SKM-1 treated with dmso at 0.1 percent for 144 hours (cell line): ENCODE data around the gene GRIK4.

Experiments
- DNase-seq: peaks from one replicate; lab custom pipeline; 2025; ENCODE audit not compliant: unreplicated experiment; lab: John Stamatoyannopoulos, UW

GRIK4 gene

DNA sequence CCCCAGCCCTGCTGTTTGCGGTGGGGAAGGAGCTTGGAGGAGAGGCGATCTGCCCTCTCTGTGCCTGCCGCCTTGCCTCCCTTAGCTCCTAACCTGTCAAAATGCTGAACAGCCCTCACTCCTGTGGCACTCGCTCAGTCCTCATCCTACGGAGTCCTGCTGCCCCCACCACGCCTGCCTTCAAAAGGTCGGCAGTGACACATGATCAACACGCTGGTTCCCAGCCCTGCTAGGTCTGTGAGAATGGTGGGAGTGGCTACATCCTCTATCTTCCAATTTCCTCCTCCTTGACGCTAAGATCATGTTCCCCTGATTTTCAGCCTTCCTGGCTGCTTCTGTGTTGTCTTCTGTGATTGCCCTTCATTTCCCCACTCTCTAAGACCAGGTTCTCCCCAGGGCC, 392.1 kb downstream of the GRIK4 start:
- DNase-seq = no peak

DNA sequence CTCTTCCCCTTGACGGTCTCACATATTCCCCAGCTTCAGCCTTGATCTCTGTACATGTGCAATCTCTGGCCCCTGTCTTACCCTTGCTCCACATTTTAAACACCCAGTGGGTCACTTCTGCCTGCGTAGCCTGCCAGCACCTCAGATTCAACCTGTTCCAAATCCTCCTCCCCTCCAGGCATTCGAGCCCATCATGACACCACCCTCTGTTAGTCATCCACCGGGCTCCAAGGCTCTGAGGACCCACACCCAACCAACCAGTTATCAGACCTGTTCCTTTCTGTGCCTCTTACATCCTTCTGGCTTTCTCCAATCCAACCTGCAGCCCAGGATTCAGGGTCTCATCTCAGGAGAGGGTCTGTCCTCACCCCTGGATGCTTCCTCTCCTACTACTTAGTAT, 392.6 kb downstream of the GRIK4 start:
- no peak for DNase-seq

DNA sequence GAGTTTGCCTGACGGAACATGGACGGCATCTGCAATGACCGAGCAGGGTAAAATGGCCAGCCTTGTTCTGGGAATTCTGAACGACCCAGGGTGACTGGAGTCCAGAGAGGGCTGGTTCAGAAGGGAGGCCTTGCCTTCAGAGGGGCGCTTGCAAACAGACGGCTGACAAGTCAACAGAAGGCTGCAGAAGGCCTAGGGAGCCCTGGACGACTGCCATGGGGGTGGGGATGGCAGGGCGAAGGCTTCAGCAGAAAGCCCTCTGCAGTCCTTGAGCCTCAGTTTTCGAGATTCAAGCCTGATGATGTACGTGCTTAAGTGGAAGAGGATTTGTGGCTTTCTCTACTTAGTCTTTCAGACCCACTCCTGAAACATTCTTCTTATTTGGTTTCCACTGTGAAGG, 395.2 kb downstream of the GRIK4 start:
- DNase-seq = no peak

DNA sequence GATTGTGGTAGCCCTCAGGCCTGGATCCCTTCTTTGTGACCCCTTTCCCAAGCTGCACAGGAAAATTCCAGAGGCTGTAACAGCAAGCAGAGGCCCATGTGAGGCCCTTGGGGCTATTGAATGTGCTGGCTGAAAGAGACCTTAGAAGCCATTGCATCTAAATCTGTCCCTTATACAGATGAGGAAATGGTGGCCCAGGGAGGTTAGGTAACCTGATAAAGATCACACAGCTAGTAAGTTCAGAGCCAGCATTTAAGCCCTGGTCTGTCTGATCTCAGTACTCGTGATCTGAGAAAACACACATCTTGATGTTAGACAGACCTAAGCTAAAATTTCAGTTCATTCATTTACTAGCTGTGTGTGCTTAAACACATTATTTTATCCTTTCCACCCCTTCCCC, 396.4 kb downstream of the GRIK4 start:
- DNase-seq = no peak

DNA sequence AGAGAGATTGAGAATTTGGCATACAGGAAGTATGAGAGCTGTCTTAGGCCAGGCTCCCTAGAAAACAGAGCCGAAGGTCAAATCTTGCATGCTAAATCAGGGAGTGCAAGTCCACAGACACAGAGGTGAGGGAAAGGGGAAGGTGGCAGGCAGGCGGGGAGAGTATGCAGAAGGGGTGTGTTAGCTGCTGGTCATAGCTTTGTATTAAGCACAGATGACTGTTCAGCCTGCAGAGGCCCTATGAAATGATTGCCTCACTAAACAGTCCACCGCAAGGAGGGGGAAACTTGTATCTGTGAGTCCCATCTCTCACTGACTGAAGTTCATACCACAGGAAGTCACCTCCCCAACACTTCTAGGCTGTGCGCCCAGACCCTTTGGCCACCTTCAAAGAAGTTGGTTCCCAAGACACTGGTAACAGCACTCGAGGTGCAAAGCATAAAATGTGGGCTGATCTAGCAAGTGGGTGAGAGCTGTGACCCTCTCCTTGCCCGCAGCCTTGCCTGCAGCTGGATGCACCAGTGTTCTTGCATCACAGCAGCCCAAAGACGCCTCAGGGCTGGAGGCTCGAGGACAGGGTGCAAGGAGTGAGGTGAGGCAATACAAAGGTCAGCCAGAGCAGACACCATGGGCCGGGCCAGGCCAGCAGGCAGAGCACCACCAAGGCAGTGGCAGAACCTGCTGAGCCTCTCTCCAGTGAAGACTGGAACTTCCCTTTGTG, 397.1 kb downstream of the GRIK4 start:
- peak; percentile 96 for DNase-seq

DNA sequence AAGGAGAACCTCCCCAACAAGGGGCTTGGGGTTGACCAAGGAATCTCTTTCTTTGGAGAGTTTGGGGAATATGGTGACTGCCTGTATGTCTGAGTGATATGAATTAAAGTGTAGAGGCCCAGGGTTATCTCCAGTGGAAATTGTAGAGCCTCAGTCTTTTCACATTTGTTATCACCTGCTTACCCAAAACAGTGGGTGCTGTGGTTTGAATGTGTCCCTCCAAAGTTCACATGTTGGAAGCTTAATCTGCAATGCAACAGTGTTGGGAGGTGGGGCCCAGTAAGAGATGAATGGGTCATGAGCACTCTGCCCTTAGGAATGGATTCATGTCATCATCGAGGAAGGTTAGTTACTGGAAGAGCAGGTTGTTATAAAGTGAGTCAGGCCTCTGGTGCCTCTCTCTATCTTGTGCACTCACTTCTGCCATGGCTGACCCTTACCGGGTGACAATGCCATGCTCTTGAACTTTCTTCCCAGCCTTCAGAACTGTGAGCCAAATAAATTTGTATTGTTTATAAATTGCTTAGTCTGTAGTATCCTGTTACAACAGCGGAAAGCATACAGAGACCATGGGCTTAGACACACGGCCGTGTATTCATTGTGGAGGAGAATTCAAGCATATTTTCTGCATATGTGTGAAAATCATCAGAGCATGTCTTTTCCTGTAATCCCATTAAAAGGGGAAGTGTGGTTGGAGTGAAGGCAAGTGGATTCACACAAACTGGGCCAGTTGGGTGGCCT, 398.3 kb downstream of the GRIK4 start:
- DNase-seq = no peak

DNA sequence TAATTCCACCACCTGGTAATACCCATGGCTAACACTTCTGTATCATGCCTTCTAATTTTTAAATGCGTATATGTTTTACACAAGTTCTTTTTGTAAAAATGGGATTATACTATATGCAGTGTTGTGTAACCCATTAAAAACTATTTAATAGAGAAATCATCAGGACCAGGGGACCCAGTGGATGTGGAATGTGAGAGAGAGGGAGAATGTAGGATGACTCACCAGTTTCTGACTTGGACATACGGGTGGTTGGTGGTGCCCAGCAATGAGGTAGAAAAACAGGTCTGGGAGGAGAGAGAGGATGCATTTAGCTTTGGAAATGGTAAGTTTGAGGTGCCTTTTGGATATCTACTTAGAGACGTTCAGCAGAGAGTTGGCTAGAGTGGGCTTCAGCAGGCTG, 400.4 kb downstream of the GRIK4 start:
- no peak for DNase-seq

DNA sequence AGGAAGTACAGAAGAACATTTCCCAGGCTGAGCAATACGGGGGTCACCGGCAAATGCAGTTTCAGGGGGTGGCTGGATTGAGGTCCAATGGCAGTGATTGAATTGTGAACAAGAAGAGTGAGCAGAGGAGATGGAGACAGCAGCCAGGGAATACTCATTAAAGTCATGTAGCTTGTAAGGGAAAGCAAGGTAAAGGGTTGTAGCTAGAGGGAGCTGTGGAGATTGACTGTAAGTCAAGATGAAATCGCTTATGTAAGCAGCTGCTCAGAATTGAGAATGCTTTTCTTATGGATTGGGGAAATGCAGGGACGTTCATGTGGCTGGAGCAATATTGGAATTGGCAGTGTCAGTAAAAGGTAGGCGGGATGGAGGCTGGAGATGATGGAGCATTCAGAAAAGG, 401.0 kb downstream of the GRIK4 start:
- peak; percentile 32 for DNase-seq

DNA sequence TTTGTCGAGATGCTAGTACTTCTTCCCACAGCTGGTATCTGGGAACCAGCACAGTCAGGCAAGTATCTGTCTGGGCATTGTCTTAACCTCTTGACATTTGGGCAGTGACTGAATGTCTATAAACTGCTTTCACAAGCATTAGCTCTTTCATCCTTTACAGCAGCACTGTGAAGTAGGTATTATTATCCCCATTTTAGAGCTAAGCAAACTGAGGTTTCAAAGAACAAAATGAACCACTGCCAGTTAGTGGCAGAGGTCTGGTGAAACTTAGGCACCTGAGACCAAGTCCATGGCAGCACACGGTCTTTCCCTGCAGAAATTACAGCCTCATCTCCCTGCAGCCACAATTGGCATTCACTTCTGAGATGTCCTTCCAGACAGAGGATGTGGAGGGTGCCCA, 401.4 kb downstream of the GRIK4 start:
- no peak for DNase-seq

DNA sequence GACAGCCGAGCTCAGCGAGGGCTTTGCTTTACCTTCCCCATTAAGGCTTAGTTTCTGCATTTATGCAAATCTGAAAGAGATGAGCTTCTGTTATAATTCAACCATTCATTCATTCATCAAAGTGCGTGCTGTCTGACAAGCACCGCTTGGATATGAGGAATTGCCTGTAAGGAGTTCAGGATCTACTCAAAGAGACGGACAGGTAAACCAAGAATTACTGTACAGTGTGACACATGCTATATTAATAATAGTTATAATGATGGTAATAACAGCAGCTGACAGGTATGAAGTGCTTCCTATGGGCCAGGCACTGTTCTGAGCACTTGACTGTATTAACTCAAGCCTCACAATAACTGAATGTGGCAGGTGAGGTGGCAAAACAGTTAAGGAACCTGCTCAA, 402.5 kb downstream of the GRIK4 start:
- DNase-seq = no peak

DNA sequence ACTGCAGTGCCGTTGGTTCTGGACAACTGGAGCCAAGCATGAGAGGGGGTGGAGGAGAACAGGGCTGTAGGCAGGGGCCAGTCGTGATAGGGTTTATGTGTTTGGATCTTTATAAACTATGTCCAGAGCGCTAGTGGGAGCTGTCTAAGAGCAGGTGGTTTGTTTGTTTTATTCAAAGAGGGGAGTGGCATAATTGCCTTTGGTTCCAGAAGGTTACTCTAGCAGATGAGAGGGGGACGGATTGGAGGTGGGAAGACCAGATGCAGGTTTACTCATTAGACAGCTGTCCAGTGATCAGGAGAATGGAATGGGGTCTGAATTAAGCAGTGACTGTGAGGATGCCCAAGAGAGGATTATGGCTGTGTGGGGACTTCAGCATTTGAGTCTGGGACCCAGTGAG, 403.1 kb downstream of the GRIK4 start:
- DNase-seq = no peak

DNA sequence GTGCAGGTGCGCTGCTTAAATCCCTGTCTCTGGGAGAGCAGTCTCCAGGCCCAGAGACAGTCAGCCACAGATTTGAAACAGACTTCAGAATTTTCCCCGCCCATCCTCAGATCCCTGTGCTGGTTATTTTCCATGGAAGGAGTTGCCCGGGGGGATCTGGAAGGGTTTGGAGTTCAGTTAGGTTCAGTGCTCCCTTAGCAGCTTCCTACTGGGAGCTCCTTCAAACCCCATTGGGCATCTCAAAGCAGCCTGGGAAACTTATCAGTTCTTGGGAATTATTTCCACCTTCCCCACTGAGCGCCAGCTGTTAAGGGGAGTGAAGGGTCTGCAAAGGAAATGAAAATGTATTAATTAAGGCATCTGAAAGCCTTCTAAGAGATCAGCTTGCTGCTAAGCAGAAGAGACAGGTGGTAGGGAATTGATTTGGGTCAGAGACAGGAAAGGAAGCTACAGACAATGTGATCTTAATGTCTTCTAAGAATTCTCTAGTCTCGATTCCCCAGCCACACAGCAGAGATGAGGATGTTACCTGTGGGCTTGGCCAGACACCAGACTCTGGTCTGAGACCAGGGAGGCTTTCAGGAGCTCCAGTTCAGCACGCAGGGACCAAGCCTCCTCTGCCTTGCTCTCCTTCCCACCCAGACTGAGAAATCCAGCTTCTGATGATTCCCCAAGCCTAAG, 406.2 kb downstream of the GRIK4 start:
- DNase-seq = no peak

DNA sequence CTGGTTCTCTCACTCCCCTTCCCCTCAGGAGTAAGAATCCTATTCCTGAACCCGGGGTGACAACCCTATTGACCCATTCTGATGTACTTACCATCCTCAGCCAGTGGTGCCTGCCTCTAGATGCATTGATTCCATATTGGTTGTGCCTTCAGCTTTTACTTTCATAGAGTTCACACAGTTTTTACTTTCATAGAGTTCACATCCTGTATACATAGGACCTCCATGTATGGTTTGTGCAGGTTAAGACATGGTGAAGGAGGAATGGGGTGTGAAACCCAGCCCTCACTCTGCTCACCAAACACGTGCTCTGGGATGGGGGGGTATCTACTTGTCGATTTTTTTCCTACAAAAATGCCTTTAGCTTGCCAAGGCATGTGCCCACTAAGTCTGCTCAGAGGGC, 406.7 kb downstream of the GRIK4 start:
- no peak for DNase-seq

DNA sequence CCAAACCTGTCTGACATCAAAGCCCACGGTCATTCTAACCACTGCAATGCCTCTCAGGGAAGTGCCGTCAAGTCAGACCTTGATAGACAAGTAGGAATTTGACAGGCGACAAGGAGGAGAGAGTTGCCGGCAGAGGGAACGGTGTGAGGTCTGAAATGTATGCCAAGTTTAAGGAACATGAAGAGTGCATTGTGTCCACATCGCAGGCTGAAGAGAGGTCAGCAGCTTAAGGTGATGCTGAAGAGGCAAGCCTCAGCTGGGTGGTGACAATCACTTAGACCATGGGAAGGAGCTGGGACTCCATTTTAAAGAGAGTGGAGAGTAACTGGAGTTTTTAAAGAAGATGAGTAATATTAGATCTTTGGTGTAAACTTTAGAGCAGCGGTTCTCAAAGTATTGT, 407.5 kb downstream of the GRIK4 start:
- DNase-seq = no peak

DNA sequence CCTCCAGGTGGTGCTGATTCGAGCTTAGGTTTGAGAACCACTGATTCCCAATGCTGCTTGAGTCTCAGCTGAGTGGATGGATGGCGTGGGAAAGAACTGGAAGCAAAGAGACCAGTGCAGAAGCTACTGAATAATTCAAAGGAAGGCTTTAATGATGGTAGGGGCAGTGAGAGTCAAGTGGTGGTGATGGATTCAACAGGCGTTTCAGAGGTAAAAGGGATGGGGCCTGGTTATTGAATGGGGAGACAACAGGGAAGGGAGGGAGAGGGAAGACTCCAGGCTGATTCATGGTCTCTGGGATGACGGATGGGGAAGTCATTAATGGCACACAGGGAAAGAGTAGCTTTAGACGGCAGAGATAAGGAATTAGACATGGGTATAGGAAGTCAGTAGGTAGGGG, 408.0 kb downstream of the GRIK4 start:
- no peak for DNase-seq

DNA sequence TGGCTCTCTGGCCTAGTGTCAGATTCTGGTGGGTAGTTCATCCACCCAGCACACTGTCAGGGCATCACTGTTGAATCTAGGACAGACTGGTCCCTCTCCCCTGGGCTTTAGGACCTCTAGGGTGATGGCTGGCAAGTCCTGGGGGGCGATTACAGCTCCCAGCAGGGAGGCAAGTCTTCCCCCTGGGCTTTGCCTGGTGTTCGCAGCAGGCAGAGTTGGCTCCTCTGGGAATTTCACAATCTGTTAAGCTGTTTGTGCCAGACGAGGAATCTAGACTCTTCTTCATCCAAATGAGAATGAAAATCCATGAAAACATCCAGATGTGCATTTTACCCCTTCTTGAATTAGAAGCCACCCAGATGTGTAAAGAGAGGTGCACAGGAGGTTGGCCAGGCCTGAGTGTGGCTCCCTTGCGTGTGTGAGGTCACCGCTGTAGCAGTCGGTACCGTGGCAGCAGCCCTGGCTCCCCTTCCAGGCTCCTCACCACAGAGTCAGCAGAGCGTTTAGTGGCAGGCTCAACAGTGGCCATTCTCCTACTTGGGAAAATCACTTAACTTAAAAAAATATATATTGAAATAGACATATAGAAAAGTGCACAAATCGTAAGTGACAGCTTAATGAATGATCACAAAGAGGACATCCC, 412.4 kb downstream of the GRIK4 start:
- DNase-seq = no peak

DNA sequence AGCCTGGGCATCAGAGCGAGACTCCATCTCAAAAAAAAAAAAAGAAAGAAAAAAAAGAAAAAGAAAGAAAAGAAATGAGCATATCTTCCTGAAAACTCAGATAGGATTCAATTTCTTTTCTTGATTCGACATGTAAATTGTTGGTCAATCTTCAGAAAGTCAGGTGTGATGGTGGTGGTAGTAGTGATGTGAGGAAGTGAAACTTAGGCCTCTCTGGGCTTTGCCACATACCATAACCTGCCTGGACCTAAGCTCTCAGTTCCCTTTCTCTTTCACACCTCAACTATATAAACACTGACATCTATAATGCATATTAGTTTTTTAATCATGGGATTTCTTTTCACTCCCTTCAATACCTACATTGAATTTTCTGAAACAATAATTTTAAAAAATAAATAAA, 414.4 kb downstream of the GRIK4 start:
- no peak for DNase-seq

DNA sequence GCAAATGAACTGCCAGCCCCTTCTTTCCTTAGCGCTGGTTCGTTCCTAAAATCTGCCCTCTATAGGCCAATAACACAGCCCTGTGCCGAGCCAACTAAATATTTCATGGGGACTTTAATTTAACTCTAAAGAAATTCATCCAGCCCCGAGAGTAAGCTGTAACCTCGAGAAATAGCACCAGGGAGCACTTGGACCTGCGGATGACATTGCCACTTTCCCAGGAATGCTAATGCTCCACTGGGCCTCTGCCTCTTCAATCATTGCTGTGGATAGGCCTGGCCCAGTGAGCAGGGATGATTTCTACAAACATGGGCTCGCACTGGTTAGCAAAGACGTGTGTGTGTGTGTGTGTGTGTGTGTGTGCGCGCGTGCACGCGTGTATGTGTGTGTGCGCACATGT, 417.1 kb downstream of the GRIK4 start:
- DNase-seq = no peak

DNA sequence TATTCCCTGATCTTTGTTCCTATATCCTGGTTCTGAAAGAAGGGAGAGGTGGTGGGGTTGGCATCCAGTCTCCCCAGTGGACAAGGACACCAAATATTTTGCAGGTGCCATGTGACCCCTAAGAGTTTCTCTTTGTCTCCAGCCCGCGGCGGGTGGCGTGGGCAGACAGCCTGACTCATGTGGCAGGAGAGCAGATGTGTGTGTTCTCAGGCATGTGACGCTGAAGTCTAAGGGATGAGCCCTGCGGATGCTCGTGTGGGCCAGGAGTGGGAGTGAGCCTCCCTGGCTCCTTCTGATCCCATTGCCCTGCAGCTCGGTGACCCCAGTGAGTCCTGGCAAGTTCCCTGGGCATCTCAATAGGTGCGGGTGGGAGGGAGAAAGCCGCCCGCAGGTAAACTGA, 417.5 kb downstream of the GRIK4 start:
- DNase-seq = no peak

DNA sequence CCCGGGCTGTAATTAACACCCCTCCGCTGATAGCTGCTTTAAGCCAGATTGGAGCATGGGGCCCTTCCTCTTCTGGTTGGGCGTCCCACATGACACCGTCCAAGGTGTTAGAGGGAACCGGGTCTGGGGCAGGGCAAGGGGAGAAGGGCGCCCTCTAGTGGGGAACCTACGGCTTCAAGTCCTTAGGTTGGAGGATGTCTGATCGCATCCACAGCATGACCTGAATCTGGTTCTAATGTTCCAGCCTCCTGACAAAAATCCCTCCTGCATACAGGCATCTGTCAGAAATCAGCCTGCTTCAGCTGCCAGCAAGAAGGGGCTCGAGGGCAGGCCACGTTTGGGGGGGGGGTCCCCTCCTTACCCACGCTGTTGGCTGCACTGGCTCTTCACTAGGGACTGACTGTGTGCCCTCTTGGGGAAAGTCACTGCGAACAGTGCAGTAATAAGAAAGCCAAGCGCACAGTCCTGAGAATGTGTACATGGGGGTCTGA, 418.2 kb downstream of the GRIK4 start:
- peak; percentile 51 for DNase-seq

DNA sequence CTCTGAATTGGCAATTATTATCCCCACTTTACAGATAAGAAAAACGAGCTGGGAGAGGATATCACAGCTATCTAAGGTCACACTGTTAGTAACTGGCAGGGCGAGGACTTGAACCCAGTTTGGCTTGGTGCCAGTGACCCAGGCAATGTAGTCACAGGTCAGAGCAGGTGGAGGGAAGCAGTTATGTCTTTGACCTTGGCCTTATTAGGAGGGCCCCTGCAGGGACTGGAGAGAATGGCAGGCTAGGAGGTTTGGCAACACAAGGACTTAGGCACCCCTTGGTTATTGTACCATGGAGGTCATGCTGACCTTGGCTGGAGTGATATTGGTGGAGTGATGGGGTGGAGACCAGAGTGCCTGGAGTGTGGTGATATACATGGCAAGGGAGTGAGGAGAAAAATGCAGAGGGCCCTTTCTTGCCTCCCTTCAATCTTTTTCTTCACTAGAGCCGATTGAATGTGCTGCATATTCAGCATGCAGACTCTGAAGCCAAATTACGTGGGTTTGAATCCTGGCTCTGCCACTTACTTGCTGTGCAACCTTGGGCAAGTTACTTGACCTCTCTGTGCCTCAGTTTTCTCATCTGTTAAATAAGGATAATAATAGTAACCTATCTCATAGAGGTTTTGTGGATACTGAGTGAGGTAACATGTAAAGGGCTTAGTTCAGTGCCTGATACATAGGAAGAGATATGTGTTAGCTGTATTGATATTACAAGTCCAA, 419.7 kb downstream of the GRIK4 start:
- no peak for DNase-seq
